ENCODE results near the gene ARHGEF9.
"Not testable (repeated sequence)": the region's sequence is repeated elsewhere in the genome, so short reads cannot be mapped to it uniquely, and the experiment has no call there.

Gene ARHGEF9

GRCh38 chrX:63680423-63680822, 104.6 kb downstream of the ARHGEF9 start:
- H3K27me3 Mint-ChIP-seq = no peaks in the 10 kb centered on the region
- H3K36me3 Mint-ChIP-seq (ENCODE audit: insufficient read depth) = peaks cover 8% of the 10 kb centered on the region
- DNase-seq (ENCODE audit: low spot score in 2 of 2) = no peak
- no peak overlapping the region for H3K27ac Mint-ChIP-seq (ENCODE audit: low read depth)
- no peaks in the 10 kb centered on the region for H3K9me3 Mint-ChIP-seq
- peaks cover 11% of the 10 kb centered on the region for H3K4me1 Mint-ChIP-seq
- no peak for ATAC-seq (replicated peaks; ENCODE audit: extremely low read depth, poor library complexity, severe bottlenecking)
- H3K4me3 Mint-ChIP-seq = no peak overlapping the region

DNA sequence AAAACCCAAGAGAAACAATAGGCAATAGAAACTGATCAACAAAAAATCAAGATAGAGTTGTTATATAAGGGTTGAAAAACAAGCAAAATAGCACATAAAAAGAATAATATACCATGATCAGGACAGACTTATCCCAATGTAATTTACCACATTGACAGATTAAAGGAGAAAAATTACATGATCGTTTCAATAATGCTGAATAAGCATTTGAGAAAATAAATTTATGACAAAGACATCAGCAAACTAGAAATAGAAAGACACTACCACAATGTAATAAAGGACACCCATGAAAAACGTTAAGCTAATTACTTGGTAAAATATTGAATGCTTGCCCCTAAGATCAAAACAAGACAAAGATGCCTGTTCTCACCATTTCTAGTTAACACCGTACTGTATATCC, 105.6 kb downstream of the ARHGEF9 start:
- H3K27me3 Mint-ChIP-seq = no peaks in the 10 kb centered on the region
- H3K27ac Mint-ChIP-seq (ENCODE audit: low read depth) = no peak overlapping the region
- no peak overlapping the region for H3K4me3 Mint-ChIP-seq
- no peak for DNase-seq (ENCODE audit: low spot score in 2 of 2)
- H3K9me3 Mint-ChIP-seq = no peaks in the 10 kb centered on the region
- peaks cover 7% of the 10 kb centered on the region for H3K36me3 Mint-ChIP-seq (ENCODE audit: insufficient read depth)
- peaks cover 11% of the 10 kb centered on the region for H3K4me1 Mint-ChIP-seq
- no peak for ATAC-seq (replicated peaks; ENCODE audit: extremely low read depth, poor library complexity, severe bottlenecking)

- no peak overlapping the region for H3K27ac Mint-ChIP-seq (ENCODE audit: low read depth)
- H3K36me3 Mint-ChIP-seq (ENCODE audit: insufficient read depth) = peaks cover 14% of the 10 kb centered on the region
- no peaks in the 10 kb centered on the region for H3K27me3 Mint-ChIP-seq
- no peak for ATAC-seq (replicated peaks; ENCODE audit: extremely low read depth, poor library complexity, severe bottlenecking)
- H3K9me3 Mint-ChIP-seq = no peaks in the 10 kb centered on the region
- no peak overlapping the region for H3K4me3 Mint-ChIP-seq
- H3K4me1 Mint-ChIP-seq = no peaks in the 10 kb centered on the region
- no peak for DNase-seq (ENCODE audit: low spot score in 2 of 2)
Observed at GRCh38 chrX:63675716-63676115, 109.3 kb downstream of the ARHGEF9 start.

DNA sequence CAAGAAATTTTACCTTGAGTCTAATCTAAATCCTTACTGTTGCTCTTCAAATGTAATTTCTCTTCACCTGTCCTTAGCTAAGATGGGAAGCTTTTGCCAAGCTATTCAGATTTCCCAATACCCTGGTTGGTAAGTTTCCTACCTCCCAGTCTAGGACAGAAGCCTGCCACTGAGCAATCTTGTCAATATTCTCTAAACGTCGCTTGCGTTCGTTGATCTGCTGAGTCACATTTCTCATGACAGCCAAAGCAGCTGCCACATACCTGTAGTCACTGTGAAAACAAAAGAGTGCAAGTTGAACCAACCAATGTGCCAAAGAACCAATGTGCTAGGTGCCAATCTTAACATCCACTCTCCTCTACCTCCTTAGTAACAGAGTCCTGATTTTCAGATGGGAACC, 111.1 kb downstream of the ARHGEF9 start:
- H3K27ac Mint-ChIP-seq (ENCODE audit: low read depth) = no peak overlapping the region
- H3K36me3 Mint-ChIP-seq (ENCODE audit: insufficient read depth) = peaks cover 11% of the 10 kb centered on the region
- ATAC-seq (replicated peaks; ENCODE audit: extremely low read depth, poor library complexity, severe bottlenecking) (no peak), DNase-seq (ENCODE audit: low spot score in 2 of 2) (no peak)
- H3K27me3 Mint-ChIP-seq = no peaks in the 10 kb centered on the region
- no peaks in the 10 kb centered on the region for H3K4me1 Mint-ChIP-seq
- H3K4me3 Mint-ChIP-seq = no peak overlapping the region
- H3K9me3 Mint-ChIP-seq = no peaks in the 10 kb centered on the region

DNA sequence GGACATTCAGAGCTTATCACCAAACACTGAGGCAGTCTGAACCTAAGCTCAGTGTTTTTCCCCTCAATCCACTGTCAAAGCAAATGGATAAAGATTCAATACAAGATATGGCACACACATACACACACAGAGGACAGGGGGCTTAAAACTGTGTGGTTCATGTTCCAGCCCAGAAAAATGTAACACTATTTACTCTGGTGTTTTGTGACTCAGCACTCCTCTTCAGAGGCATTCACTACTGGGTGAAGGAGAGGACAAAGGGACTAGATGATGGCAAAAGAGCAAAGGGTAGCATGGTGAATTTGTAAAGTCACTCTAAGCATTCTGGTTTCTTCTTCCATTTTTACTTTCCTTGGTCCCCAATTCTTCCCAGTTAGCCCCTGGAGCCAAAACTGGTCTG, 120.3 kb downstream of the ARHGEF9 start:
- no peak for DNase-seq (ENCODE audit: low spot score in 2 of 2)
- Mint-ChIP-seq H3K4me3 (no peak overlapping the region), H3K27ac (ENCODE audit: low read depth) (no peak overlapping the region), H3K9me3 (no peaks in the 10 kb centered on the region), H3K4me1 (no peaks in the 10 kb centered on the region), H3K27me3 (no peaks in the 10 kb centered on the region), H3K36me3 (ENCODE audit: insufficient read depth) (peaks cover 7% of the 10 kb centered on the region)
- no peak for ATAC-seq (replicated peaks; ENCODE audit: extremely low read depth, poor library complexity, severe bottlenecking)

GRCh38 chrX:63664083-63664482, 120.9 kb downstream of the ARHGEF9 start:
- H3K9me3 Mint-ChIP-seq = no peaks in the 10 kb centered on the region
- H3K4me1 Mint-ChIP-seq = no peaks in the 10 kb centered on the region
- DNase-seq (ENCODE audit: low spot score in 2 of 2) = no peak
- no peak overlapping the region for H3K27ac Mint-ChIP-seq (ENCODE audit: low read depth)
- no peaks in the 10 kb centered on the region for H3K27me3 Mint-ChIP-seq
- no peak for ATAC-seq (replicated peaks; ENCODE audit: extremely low read depth, poor library complexity, severe bottlenecking)
- H3K36me3 Mint-ChIP-seq (ENCODE audit: insufficient read depth) = peaks cover 7% of the 10 kb centered on the region
- H3K4me3 Mint-ChIP-seq = no peak overlapping the region

DNA sequence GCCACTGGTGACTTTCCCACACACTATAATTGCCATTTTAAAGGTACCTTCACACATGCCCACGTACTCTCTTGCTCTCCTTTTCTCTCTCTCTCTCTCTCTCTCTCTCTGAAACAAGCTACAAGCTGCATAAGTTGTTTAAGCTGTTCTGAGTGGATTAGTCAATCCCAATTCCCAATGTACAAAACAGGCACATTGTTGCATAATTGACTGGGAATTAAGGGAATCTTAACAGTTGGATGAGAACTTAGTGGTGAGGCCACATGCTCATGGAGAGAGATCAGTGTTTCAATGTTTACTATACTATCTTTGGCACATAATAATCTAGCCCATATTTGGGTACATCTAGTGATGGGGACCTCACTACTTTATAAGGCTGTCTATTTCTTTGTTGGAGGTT, 123.3 kb downstream of the ARHGEF9 start:
- no peak overlapping the region for H3K27ac Mint-ChIP-seq (ENCODE audit: low read depth)
- H3K4me3 Mint-ChIP-seq = no peak overlapping the region
- peaks cover 9% of the 10 kb centered on the region for H3K36me3 Mint-ChIP-seq (ENCODE audit: insufficient read depth)
- ATAC-seq (replicated peaks; ENCODE audit: extremely low read depth, poor library complexity, severe bottlenecking) (no peak), DNase-seq (ENCODE audit: low spot score in 2 of 2) (no peak)
- H3K27me3 Mint-ChIP-seq = no peaks in the 10 kb centered on the region
- no peaks in the 10 kb centered on the region for H3K9me3 Mint-ChIP-seq
- H3K4me1 Mint-ChIP-seq = no peaks in the 10 kb centered on the region

DNA sequence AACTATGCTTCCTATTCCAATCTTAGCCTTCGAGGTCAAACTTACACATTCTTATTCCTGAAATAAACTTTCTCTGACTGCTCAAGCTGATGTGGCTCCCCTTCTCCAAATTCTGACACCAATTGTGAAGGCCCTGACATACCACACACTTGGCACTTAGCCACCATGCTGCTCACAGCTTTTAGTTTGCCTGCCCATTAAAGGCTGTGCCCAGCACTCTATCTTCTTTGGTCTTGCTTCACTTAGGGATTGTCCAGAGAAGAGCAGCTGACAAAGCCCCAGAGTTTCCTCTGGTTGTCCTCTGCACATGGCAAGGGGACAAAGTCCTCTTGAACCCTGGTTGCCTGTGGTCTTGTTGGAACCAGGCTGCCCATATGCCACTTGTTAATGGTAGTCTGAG, 126.1 kb downstream of the ARHGEF9 start:
- H3K36me3 Mint-ChIP-seq (ENCODE audit: insufficient read depth) = peaks cover 14% of the 10 kb centered on the region
- H3K27me3 Mint-ChIP-seq = no peaks in the 10 kb centered on the region
- DNase-seq (ENCODE audit: low spot score in 2 of 2) (no peak), ATAC-seq (replicated peaks; ENCODE audit: extremely low read depth, poor library complexity, severe bottlenecking) (no peak)
- H3K27ac Mint-ChIP-seq (ENCODE audit: low read depth) = no peak overlapping the region
- H3K9me3 Mint-ChIP-seq = no peaks in the 10 kb centered on the region
- no peak overlapping the region for H3K4me3 Mint-ChIP-seq
- H3K4me1 Mint-ChIP-seq = no peaks in the 10 kb centered on the region

DNA sequence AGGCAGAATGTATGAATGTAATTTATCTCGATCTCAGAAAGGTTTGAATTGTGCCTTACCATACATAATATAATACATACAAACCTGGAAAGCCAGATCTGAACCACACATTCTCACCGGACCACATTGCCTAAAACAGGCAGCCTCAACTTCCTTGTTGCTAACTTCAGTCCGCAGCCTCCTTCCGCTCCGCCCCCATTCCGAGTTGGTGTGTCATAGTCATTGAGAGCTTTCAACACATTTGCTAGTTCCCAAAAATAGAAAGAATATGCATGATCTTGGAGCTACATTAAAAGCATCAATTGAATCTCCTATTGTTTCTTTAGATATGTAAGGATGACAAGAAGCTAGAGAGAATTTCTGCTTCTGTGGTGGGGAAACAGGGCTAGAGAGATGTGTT, 127.2 kb downstream of the ARHGEF9 start:
- Mint-ChIP-seq H3K27me3 (no peaks in the 10 kb centered on the region), H3K27ac (ENCODE audit: low read depth) (no peak overlapping the region), H3K4me1 (no peaks in the 10 kb centered on the region), H3K36me3 (ENCODE audit: insufficient read depth) (peaks cover 11% of the 10 kb centered on the region), H3K4me3 (no peak overlapping the region), H3K9me3 (no peaks in the 10 kb centered on the region)
- DNase-seq (ENCODE audit: low spot score in 2 of 2) (no peak), ATAC-seq (replicated peaks; ENCODE audit: extremely low read depth, poor library complexity, severe bottlenecking) (no peak)

DNA sequence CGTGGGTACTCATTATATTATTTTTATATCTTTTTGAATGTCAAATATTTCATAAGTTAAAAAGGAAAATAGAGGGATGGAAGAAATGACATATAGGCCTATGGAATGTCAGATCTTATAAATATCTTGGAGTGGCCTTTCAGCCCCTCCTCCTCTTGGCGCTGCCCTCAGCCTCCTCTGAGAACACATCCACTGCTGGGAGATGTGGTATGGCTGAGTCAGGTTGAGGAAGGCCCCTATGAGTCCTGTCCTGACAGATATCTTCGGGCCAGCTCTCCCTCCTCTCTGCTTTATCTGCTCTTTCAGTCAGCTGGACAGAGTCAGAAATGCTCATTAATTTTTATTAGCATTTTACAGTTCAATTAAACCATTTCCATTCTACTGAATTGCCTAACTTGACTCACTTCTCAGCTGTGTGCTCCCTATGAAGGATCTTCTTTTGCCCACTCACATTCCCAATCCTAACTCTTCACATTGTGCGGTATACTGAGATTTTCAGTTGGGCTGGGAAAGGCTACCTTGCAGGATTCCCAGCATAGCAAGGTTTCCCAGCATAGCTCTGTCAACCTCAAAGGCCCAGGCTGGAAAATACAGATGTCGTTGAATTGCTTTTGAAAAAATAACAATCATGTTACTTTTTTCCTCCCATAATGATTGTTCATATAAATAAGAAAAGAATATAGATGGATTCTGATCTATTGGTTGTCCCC, 128.0 kb downstream of the ARHGEF9 start:
- Mint-ChIP-seq H3K9me3 (no peaks in the 10 kb centered on the region), H3K4me3 (no peak overlapping the region), H3K27ac (ENCODE audit: low read depth) (no peak overlapping the region), H3K36me3 (ENCODE audit: insufficient read depth) (peaks cover 11% of the 10 kb centered on the region), H3K4me1 (no peaks in the 10 kb centered on the region), H3K27me3 (no peaks in the 10 kb centered on the region)
- no peak for ATAC-seq (replicated peaks; ENCODE audit: extremely low read depth, poor library complexity, severe bottlenecking)
- DNase-seq (ENCODE audit: low spot score in 2 of 2) = no peak

- ATAC-seq (replicated peaks; ENCODE audit: extremely low read depth, poor library complexity, severe bottlenecking) = no peak
- Mint-ChIP-seq H3K27me3 (no peaks in the 10 kb centered on the region), H3K4me1 (no peaks in the 10 kb centered on the region), H3K9me3 (no peaks in the 10 kb centered on the region), H3K36me3 (ENCODE audit: insufficient read depth) (peaks cover 10% of the 10 kb centered on the region), H3K27ac (ENCODE audit: low read depth) (no peak overlapping the region), H3K4me3 (no peak overlapping the region)
- no peak for DNase-seq (ENCODE audit: low spot score in 2 of 2)
Observed at GRCh38 chrX:63652086-63652765, 132.8 kb downstream of the ARHGEF9 start.

GRCh38 chrX:63645748-63646147, 139.3 kb downstream of the ARHGEF9 start:
- H3K27ac Mint-ChIP-seq (ENCODE audit: low read depth); H3K4me1 Mint-ChIP-seq; DNase-seq (ENCODE audit: low spot score in 2 of 2); ATAC-seq (replicated peaks; ENCODE audit: extremely low read depth, poor library complexity, severe bottlenecking); H3K27me3 Mint-ChIP-seq; H3K4me3 Mint-ChIP-seq; H3K9me3 Mint-ChIP-seq: not testable (repeated sequence)
- H3K36me3 Mint-ChIP-seq (ENCODE audit: insufficient read depth) = peaks cover 10% of the 10 kb centered on the region

GRCh38 chrX:63635750-63636149, 149.3 kb downstream of the ARHGEF9 start:
- ATAC-seq (replicated peaks; ENCODE audit: extremely low read depth, poor library complexity, severe bottlenecking) (no peak), DNase-seq (ENCODE audit: low spot score in 2 of 2) (no peak)
- H3K4me3 Mint-ChIP-seq = no peak overlapping the region
- H3K36me3 Mint-ChIP-seq (ENCODE audit: insufficient read depth) = peaks cover 12% of the 10 kb centered on the region
- H3K4me1 Mint-ChIP-seq = no peaks in the 10 kb centered on the region
- H3K9me3 Mint-ChIP-seq = no peaks in the 10 kb centered on the region
- no peak overlapping the region for H3K27ac Mint-ChIP-seq (ENCODE audit: low read depth)
- no peaks in the 10 kb centered on the region for H3K27me3 Mint-ChIP-seq
